Stimulated activated naive CD4-positive, alpha-beta T cell (primary cell): ENCODE measurements around the gene KCNAB1.
"Not testable (repeated sequence)": the region's sequence is repeated elsewhere in the genome, so short reads cannot be mapped to it uniquely, and the experiment has no call there.

Experiments used
- DNase-seq, 6 experiments: peaks; one replicate each; lab custom pipeline; 2025; lab: John Stamatoyannopoulos, UW

KCNAB1 gene

GRCh38 chr3:156539051-156539450 lies 418.7 kb downstream of the KCNAB1 start:
- DNase-seq: no peak

GRCh38 chr3:156539802-156540201 lies 419.4 kb downstream of the KCNAB1 start:
- no peak for DNase-seq

- no peak for DNase-seq
Observed at GRCh38 chr3:156542101-156543042, 422.0 kb downstream of the KCNAB1 start.

- DNase-seq: no peak
Observed at GRCh38 chr3:156543043-156543555, 422.7 kb downstream of the KCNAB1 start.

- no peak for DNase-seq
Observed at GRCh38 chr3:156547637-156548036, 427.3 kb downstream of the KCNAB1 start.

GRCh38 chr3:156548041-156548687 lies 427.8 kb downstream of the KCNAB1 start:
- DNase-seq: no peak

GRCh38 chr3:156548902-156549301 lies 428.5 kb downstream of the KCNAB1 start:
- DNase-seq: no peak

GRCh38 chr3:156551261-156551660 lies 430.9 kb downstream of the KCNAB1 start:
- DNase-seq: no peak

GRCh38 chr3:156551746-156552145 lies 431.4 kb downstream of the KCNAB1 start:
- DNase-seq: no peak

GRCh38 chr3:156552973-156553372 lies 432.6 kb downstream of the KCNAB1 start:
- DNase-seq: no peak

GRCh38 chr3:156553705-156554356 lies 433.5 kb downstream of the KCNAB1 start:
- DNase-seq: no peak

GRCh38 chr3:156554515-156554841 lies 434.1 kb downstream of the KCNAB1 start:
- DNase-seq: peak in 1 of 6 experiments; percentile 21

- DNase-seq: peak; percentile 94 to 98 (median 97)
Observed at GRCh38 chr3:156554842-156555687, 434.7 kb downstream of the KCNAB1 start, which contains the start of gene SSR3. Gene SSR3, minus strand, starts transcription at chr3:156555117. Its CDS starts 28 bp downstream, at chr3:156555089.

GRCh38 chr3:156558389-156558788 lies 438.0 kb downstream of the KCNAB1 start:
- no peak for DNase-seq

GRCh38 chr3:156559321-156559720 lies 438.9 kb downstream of the KCNAB1 start:
- DNase-seq: no peak

- no peak for DNase-seq
Observed at GRCh38 chr3:156561533-156561932, 441.2 kb downstream of the KCNAB1 start.

- DNase-seq: not testable (repeated sequence)
Observed at GRCh38 chr3:156562486-156562885, 442.1 kb downstream of the KCNAB1 start.

- no peak for DNase-seq
Observed at GRCh38 chr3:156563900-156564682, 443.7 kb downstream of the KCNAB1 start.

GRCh38 chr3:156569016-156569415 lies 448.6 kb downstream of the KCNAB1 start:
- not testable (repeated sequence) for DNase-seq

- not testable (repeated sequence) for DNase-seq
Observed at GRCh38 chr3:156569881-156570280, 449.5 kb downstream of the KCNAB1 start.

- no peak for DNase-seq
Observed at GRCh38 chr3:156575641-156576040, 455.3 kb downstream of the KCNAB1 start.
